ENCODE results near the gene N4BP2L2. TPM values are rescaled to one million over a fixed set of nuclear protein-coding genes. Genes with fewer than 3 reads are reported as not detected.

The N4BP2L2 gene
- total RNA-seq, 1 donor from 2014 or later, result 124 TPM

DNA sequence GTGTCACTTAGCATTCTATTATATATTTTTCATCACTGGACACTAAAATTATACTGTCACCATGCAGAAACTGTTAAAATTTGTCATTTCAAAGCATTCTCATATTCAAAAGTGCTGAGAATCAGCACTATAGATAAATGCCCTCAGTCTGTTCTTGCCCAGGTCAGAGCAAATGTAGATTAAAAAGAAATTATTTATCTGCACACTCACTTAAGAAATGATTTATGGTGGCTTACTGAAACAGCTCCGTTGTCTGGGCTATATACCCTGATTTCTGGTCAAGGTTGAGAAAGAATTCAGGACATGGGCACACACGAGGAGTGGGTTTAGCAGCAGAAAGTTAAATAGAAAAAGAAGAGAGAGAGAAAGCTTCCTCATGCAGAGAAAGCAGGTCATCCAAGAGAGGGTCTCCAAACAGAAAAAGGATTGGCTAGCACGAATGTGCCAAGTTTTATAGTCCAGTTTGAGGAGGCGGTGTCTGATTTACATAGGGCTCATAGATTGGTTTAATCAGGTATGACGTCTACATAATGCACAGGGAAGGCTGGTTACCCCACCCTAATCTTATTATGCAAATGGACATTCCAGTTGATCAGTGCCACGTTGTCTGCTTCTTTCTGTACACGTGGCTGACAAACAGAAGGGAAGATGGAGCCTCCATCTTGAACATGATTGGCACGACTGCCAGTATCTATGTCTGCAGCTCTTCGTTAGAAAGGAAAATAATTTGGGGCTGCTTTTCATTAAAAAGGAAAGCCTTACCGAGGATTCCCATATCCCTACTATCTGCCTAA lies 63.4 kb downstream of the N4BP2L2 start:
- no peaks in the 10 kb centered on the region for H3K9me3 Mint-ChIP-seq

DNA sequence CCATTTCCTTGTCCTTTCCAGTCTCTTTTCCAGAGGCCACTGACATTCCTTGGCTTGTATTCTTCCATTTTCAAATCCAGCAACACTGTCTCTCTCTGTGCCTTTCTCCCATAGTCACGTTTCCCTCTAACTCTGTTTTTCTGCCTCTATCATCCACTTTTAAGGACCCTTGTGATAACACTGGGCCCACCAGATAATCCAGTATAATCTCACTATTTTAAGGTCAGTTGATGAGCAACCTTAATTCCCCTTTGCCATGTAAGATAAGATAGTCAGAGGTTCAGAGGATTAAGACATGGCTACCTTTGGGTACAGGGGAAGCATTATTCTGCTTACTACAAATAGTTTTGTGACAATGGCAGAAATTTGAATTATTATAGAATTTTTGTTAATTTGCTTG lies 64.9 kb downstream of the N4BP2L2 start:
- peaks cover 10% of the 10 kb centered on the region for H3K36me3 Mint-ChIP-seq
- TF ChIP-seq, protein P1, sequence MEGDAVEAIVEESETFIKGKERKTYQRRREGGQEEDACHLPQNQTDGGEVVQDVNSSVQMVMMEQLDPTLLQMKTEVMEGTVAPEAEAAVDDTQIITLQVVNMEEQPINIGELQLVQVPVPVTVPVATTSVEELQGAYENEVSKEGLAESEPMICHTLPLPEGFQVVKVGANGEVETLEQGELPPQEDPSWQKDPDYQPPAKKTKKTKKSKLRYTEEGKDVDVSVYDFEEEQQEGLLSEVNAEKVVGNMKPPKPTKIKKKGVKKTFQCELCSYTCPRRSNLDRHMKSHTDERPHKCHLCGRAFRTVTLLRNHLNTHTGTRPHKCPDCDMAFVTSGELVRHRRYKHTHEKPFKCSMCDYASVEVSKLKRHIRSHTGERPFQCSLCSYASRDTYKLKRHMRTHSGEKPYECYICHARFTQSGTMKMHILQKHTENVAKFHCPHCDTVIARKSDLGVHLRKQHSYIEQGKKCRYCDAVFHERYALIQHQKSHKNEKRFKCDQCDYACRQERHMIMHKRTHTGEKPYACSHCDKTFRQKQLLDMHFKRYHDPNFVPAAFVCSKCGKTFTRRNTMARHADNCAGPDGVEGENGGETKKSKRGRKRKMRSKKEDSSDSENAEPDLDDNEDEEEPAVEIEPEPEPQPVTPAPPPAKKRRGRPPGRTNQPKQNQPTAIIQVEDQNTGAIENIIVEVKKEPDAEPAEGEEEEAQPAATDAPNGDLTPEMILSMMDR (conservative IDR thresholded peaks at IDR 0.05), result no peak
- DNase-seq (ENCODE audit: extremely low spot score, unreplicated experiment), result no peak

More for the DNA sequence above, 63.4 kb downstream of the N4BP2L2 start:
- H3K27ac Mint-ChIP-seq, result no peak overlapping the region
- no peaks in the 10 kb centered on the region for H3K27me3 Mint-ChIP-seq
- TF ChIP-seq, protein P1 (conservative IDR thresholded peaks at IDR 0.05), result no peak
- H3K4me3 Mint-ChIP-seq, result no peak overlapping the region
- peaks cover 4% of the 10 kb centered on the region for H3K4me1 Mint-ChIP-seq (ENCODE audit: unreplicated experiment)
- no peak for DNase-seq (ENCODE audit: extremely low spot score, unreplicated experiment)
- peaks cover 10% of the 10 kb centered on the region for H3K36me3 Mint-ChIP-seq

DNA sequence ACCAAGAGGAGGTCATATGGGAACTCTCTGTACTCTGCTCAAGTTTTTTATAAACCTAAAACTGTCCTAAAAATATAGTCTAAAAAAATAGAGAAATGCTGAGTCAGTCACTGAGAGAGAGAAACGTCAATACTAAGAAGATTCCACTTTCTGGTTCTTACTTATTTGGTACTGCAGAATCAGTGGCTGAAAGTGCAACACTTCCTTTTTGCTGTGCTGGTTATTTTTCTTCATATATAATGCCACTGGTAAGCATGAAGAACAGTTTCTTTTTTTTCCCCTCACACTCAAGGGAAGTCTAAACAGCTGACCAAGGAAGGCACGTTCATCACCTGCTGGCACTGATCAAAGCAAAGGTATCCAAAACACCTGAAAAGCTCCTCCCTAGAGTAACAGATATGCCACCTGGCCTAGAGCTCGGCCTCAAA lies 66.4 kb downstream of the N4BP2L2 start:
- Mint-ChIP-seq H3K4me3 (no peak overlapping the region), H3K27ac (no peak overlapping the region), H3K36me3 (peaks cover 8% of the 10 kb centered on the region)

More for the DNA sequence above, 64.9 kb downstream of the N4BP2L2 start:
- H3K27ac Mint-ChIP-seq, result no peak overlapping the region
- H3K4me3 Mint-ChIP-seq, result no peak overlapping the region
- peaks cover 4% of the 10 kb centered on the region for H3K4me1 Mint-ChIP-seq (ENCODE audit: unreplicated experiment)
- H3K27me3 Mint-ChIP-seq, result no peaks in the 10 kb centered on the region
- H3K9me3 Mint-ChIP-seq, result no peaks in the 10 kb centered on the region

DNA sequence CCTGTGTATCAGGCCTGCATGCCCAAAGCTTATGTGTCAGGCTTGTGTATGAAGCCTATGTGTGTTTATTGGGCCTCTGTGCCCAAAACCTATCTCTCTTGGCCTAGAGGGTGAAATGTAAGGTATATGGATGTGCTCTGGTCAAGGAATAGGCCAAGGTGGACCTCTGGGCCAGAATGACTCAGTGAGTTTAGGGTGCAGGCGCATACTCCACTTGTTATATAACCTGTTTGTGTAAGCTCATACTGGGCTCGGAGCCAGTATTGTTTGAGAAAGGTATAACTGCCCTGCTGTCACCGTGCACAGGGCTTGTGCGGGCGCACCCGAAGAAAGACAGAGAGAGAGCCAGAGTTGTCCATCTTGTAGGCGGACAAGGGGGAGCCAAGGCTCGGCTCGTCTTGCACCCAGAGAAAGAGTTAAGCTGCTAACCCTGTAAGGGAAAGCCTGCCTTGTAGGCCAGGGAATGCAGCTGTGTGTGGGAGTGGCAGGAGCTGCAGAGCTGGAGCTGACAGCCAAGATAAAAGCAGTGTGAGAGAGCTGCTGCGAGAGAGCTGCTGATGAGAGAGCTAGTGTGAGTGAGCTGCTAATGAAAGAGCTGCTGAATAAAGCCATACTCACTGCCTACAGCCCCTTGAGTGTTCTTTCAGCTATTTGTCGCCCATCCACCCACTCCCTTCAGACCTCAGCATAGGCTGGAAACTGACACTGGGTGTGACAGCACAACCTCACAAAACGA lies 67.2 kb downstream of the N4BP2L2 start:
- H3K36me3 Mint-ChIP-seq, result peaks cover 4% of the 10 kb centered on the region
- H3K9me3 Mint-ChIP-seq, result no peaks in the 10 kb centered on the region
- no peak overlapping the region for H3K4me3 Mint-ChIP-seq
- H3K4me1 Mint-ChIP-seq (ENCODE audit: unreplicated experiment), result peaks cover 2% of the 10 kb centered on the region
- H3K27me3 Mint-ChIP-seq, result no peaks in the 10 kb centered on the region
- H3K27ac Mint-ChIP-seq, result no peak overlapping the region
- DNase-seq (ENCODE audit: extremely low spot score, unreplicated experiment), result no peak
- TF ChIP-seq, protein P1 (conservative IDR thresholded peaks at IDR 0.05), result no peak

More for the DNA sequence above, 66.4 kb downstream of the N4BP2L2 start:
- no peaks in the 10 kb centered on the region for H3K27me3 Mint-ChIP-seq
- no peaks in the 10 kb centered on the region for H3K9me3 Mint-ChIP-seq
- DNase-seq (ENCODE audit: extremely low spot score, unreplicated experiment), result no peak
- TF ChIP-seq, protein P1 (conservative IDR thresholded peaks at IDR 0.05), result no peak
- peaks cover 4% of the 10 kb centered on the region for H3K4me1 Mint-ChIP-seq (ENCODE audit: unreplicated experiment)

DNA sequence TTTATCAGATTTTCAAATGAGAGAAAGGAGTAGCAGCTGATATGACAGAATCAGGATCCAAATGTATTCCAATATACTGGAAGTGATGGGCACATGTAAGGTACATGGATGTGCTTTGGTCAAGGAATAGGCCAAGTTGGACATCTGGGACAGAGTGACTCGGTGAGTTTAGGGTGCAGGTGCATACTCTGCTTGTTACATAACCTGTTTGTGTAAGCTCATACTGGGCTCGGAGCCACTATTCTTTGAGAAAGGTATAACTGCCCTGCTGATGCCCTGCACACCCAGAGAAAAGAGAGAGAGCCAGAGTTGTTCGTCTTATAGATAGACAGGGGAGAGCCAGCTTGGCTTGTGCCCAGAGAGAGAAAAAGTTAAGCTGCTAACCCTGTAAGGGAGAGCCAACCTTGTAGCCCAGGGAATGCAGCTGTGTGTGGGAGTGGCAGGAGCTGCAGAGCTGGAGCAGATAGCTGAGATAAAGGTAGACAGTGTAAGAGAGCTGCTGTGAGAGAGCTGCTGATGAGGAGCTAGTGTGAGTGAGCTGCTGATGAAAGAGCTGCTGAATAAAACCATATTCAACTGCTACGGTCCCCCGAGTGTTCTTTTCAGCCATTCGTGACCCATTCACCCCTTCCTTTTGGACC lies 70.0 kb downstream of the N4BP2L2 start:
- DNase-seq (ENCODE audit: extremely low spot score, unreplicated experiment), result no peak
- H3K9me3 Mint-ChIP-seq, result no peaks in the 10 kb centered on the region
- no peak overlapping the region for H3K27ac Mint-ChIP-seq
- H3K4me1 Mint-ChIP-seq (ENCODE audit: unreplicated experiment), result no peaks in the 10 kb centered on the region
- no peaks in the 10 kb centered on the region for H3K27me3 Mint-ChIP-seq
- no peak overlapping the region for H3K4me3 Mint-ChIP-seq
- H3K36me3 Mint-ChIP-seq, result no peaks in the 10 kb centered on the region
- TF ChIP-seq, protein P1 (conservative IDR thresholded peaks at IDR 0.05), result no peak

Measured in type B pancreatic cell (in vitro differentiated cells).